ENCODE measurements around the gene MYCT1.

DNA sequence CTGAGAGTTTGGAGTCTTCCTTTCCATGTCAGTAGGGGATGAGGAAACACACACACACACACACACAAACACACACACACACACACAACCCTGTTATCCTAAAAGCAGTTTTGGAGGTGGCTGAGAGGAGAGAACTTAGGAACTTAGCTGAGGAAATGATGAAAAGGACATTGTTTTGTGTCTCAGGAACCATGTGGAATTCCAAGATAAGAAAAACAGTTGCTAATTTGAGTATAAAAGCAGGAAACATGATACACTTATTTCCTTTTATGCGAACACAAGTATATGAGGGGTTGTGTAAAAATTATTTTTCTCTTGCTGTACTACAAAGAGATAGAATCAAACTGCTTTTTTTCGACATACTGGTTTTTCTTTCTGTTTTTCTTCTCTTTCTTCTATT lies at the start of gene MYCT1:
- TF ChIP-seq CTCF (conservative IDR thresholded peaks at IDR 0.05; ENCODE audit: low read depth in 2 of 2) (no peak), REST (IDR thresholded peaks at IDR 0.05; ENCODE audit: unreplicated experiment) (no peak), EZH2 (IDR thresholded peaks at IDR 0.05; ENCODE audit: low read depth, unreplicated experiment) (no peak), POLR2AphosphoS5 (IDR thresholded peaks at IDR 0.05; ENCODE audit: low read depth) (no peak), EZH2phosphoT487 (IDR thresholded peaks at IDR 0.05; ENCODE audit: unreplicated experiment) (no peak), ZNF114 (CRISPR knock-in tag; IDR thresholded peaks at IDR 0.05) (no peak), STAT1 (IDR thresholded peaks at IDR 0.05; ENCODE audit: unreplicated experiment) (no peak), JUNB (IDR thresholded peaks at IDR 0.05; ENCODE audit: unreplicated experiment) (no peak), CREB1 (CRISPR knock-in tag; IDR thresholded peaks at IDR 0.05; ENCODE audit: low read depth) (no peak), NANOG (IDR thresholded peaks at IDR 0.05; ENCODE audit: borderline replicate concordance) (no peak)
- TF ChIP-seq, protein P1, sequence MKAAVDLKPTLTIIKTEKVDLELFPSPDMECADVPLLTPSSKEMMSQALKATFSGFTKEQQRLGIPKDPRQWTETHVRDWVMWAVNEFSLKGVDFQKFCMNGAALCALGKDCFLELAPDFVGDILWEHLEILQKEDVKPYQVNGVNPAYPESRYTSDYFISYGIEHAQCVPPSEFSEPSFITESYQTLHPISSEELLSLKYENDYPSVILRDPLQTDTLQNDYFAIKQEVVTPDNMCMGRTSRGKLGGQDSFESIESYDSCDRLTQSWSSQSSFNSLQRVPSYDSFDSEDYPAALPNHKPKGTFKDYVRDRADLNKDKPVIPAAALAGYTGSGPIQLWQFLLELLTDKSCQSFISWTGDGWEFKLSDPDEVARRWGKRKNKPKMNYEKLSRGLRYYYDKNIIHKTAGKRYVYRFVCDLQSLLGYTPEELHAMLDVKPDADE (IDR thresholded peaks at IDR 0.05), result no peak
- TF ChIP-seq, protein P2, sequence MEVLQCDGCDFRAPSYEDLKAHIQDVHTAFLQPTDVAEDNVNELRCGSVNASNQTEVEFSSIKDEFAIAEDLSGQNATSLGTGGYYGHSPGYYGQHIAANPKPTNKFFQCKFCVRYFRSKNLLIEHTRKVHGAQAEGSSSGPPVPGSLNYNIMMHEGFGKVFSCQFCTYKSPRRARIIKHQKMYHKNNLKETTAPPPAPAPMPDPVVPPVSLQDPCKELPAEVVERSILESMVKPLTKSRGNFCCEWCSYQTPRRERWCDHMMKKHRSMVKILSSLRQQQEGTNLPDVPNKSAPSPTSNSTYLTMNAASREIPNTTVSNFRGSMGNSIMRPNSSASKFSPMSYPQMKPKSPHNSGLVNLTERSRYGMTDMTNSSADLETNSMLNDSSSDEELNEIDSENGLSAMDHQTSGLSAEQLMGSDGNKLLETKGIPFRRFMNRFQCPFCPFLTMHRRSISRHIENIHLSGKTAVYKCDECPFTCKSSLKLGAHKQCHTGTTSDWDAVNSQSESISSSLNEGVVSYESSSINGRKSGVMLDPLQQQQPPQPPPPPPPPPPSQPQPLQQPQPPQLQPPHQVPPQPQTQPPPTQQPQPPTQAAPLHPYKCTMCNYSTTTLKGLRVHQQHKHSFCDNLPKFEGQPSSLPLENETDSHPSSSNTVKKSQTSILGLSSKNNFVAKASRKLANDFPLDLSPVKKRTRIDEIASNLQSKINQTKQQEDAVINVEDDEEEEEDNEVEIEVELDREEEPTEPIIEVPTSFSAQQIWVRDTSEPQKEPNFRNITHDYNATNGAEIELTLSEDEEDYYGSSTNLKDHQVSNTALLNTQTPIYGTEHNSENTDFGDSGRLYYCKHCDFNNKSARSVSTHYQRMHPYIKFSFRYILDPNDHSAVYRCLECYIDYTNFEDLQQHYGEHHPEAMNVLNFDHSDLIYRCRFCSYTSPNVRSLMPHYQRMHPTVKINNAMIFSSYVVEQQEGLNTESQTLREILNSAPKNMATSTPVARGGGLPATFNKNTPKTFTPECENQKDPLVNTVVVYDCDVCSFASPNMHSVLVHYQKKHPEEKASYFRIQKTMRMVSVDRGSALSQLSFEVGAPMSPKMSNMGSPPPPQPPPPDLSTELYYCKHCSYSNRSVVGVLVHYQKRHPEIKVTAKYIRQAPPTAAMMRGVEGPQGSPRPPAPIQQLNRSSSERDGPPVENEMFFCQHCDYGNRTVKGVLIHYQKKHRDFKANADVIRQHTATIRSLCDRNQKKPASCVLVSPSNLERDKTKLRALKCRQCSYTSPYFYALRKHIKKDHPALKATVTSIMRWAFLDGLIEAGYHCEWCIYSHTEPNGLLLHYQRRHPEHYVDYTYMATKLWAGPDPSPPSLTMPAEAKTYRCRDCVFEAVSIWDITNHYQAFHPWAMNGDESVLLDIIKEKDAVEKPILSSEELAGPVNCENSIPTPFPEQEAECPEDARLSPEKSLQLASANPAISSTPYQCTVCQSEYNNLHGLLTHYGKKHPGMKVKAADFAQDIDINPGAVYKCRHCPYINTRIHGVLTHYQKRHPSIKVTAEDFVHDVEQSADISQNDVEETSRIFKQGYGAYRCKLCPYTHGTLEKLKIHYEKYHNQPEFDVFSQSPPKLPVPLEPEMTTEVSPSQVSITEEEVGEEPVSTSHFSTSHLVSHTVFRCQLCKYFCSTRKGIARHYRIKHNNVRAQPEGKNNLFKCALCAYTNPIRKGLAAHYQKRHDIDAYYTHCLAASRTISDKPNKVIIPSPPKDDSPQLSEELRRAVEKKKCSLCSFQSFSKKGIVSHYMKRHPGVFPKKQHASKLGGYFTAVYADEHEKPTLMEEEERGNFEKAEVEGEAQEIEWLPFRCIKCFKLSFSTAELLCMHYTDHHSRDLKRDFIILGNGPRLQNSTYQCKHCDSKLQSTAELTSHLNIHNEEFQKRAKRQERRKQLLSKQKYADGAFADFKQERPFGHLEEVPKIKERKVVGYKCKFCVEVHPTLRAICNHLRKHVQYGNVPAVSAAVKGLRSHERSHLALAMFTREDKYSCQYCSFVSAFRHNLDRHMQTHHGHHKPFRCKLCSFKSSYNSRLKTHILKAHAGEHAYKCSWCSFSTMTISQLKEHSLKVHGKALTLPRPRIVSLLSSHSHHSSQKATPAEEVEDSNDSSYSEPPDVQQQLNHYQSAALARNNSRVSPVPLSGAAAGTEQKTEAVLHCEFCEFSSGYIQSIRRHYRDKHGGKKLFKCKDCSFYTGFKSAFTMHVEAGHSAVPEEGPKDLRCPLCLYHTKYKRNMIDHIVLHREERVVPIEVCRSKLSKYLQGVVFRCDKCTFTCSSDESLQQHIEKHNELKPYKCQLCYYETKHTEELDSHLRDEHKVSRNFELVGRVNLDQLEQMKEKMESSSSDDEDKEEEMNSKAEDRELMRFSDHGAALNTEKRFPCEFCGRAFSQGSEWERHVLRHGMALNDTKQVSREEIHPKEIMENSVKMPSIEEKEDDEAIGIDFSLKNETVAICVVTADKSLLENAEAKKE (CRISPR knock-in tag; IDR thresholded peaks at IDR 0.05), result no peak
